PC-3 (cell line): ENCODE data around the gene TMEM121B. TPM values are rescaled to one million over a fixed set of nuclear protein-coding genes. Genes with fewer than 3 reads are reported as not detected.

Source experiments
- ATAC-seq: fragments of 200-7000 bp; cut with Tn5 transposase; 2 replicates; pipeline ENCODE4 v1.9.1; 2020; ENCODE audit warnings: mild to moderate bottlenecking, moderate library complexity
- BruUV-seq: library from RNA; stranded (reverse); fragments of 400-500 nt; replicated peaks from 2 replicates; lab custom pipeline; 2021; lab: Mats Ljungman, UMichigan
- CTCF ChIA-PET: fragments of 300-600 bp; sonication (Branson Sonifier 250); formaldehyde crosslinking; loops from one replicate; lab custom pipeline; 2022; ENCODE audit warnings: antibody characterized with exemption; lab: Charles Lee
- POLR2A ChIA-PET: fragments of 300-600 bp; sonication (Branson Sonifier 250); formaldehyde crosslinking; loops from one replicate; lab custom pipeline; 2022; ENCODE audit warnings: antibody characterized with exemption; ENCODE audit not compliant: unreplicated experiment; lab: Charles Lee
- DNase-seq: peaks from one replicate; pipeline ENCODE4 v3.0.0-alpha.2; 2015
- H2AFZ ChIP-seq: fragments of 300-600 bp; sonication (generic); 2 replicates; pipeline ENCODE4 v1.6.0; 2016; ENCODE audit warnings: antibody characterized with exemption, low read length
- H3F3A ChIP-seq: fragments of 300-600 bp; sonication (generic); one replicate; pipeline ENCODE4 v1.6.0; 2017; ENCODE audit warnings: antibody characterized with exemption, low read length, control low read depth, mild to moderate bottlenecking; ENCODE audit not compliant: unreplicated experiment
- H3K27ac ChIP-seq: fragments of 300-600 bp; sonication (generic); 2 replicates; pipeline ENCODE4 v1.5.1; 2016; ENCODE audit warnings: mild to moderate bottlenecking, low read length
- H3K27me3 ChIP-seq: fragments of 300-600 bp; sonication (generic); 2 replicates; pipeline ENCODE4 v1.6.1; 2016; ENCODE audit warnings: low read length, mixed read lengths
- H3K36me3 ChIP-seq: fragments of 300-600 bp; sonication (generic); 2 replicates; pipeline ENCODE4 v1.6.1; 2016; ENCODE audit warnings: low read depth, mixed run types, low read length, mixed read lengths
- H3K4me1 ChIP-seq: fragments of 300-600 bp; sonication (generic); 2 replicates; pipeline ENCODE4 v1.5.1; 2016; ENCODE audit warnings: low read length; ENCODE audit not compliant: insufficient read depth
- H3K4me2 ChIP-seq: fragments of 300-600 bp; sonication (generic); 2 replicates; pipeline ENCODE4 v1.6.0; 2016; ENCODE audit warnings: low read length
- H3K4me3 ChIP-seq: fragments of 300-600 bp; sonication (generic); 2 replicates; pipeline ENCODE4 v1.5.1; 2016; ENCODE audit warnings: mild to moderate bottlenecking, low read length, mixed read lengths
- H3K79me2 ChIP-seq: fragments of 300-600 bp; sonication (generic); 2 replicates; pipeline ENCODE4 v1.6.1; 2017; ENCODE audit warnings: low read length, mixed read lengths
- H3K9ac ChIP-seq: fragments of 300-600 bp; sonication (generic); 2 replicates; pipeline ENCODE4 v1.6.0; 2016; ENCODE audit warnings: mild to moderate bottlenecking, low read length
- H3K9me2 ChIP-seq: fragments of 300-600 bp; sonication (generic); replicated peaks from 2 replicates; pipeline ENCODE4 v1.6.1; 2016; ENCODE audit warnings: mixed run types, low read length, mixed read lengths
- H3K9me3 ChIP-seq: fragments of 300-600 bp; sonication (generic); 2 replicates; pipeline ENCODE4 v1.6.1; 2016; ENCODE audit warnings: low read length, mixed read lengths
- H4K20me1 ChIP-seq: fragments of 300-600 bp; sonication (generic); 2 replicates; pipeline ENCODE4 v1.6.1; 2016; ENCODE audit warnings: low read length, mixed read lengths
- CTCF ChIP-seq: fragments of 300-600 bp; sonication (generic); conservative IDR thresholded peaks from 2 replicates; pipeline ENCODE4 v1.5.1; 2017; ENCODE audit warnings: antibody characterized with exemption, low read depth, mild to moderate bottlenecking, low read length
- EZH2 ChIP-seq: fragments of 300-600 bp; sonication (generic); IDR thresholded peaks from one replicate; pipeline ENCODE4 v1.6.1; 2017; ENCODE audit warnings: antibody characterized with exemption, mild to moderate bottlenecking, low read length; ENCODE audit not compliant: unreplicated experiment
- EZH2phosphoT487 ChIP-seq: fragments of 300-600 bp; sonication (generic); IDR thresholded peaks from 2 replicates; pipeline ENCODE4 v1.6.1; 2018; ENCODE audit warnings: mild to moderate bottlenecking, antibody characterized with exemption, low read length, borderline replicate concordance
- intact Hi-C: fragments of 100-400 bp; cut with micrococcal nuclease; formaldehyde crosslinking; loops from 2 replicates; pipeline ENCODE4 v1.9.0; 2023
- total RNA-seq: library from RNA; depleted of rRNA; stranded (reverse); fragments of >200 nt; gene quantifications from 2 replicates; pipeline ENCODE4 v1.2.3, GENCODE V29; 2014

Gene TMEM121B
- total RNA-seq, 1 experiment from 2014 or later = 0.11 TPM

GRCh38 chr22:17140826-17141766, 19.9 kb upstream of the TMEM121B start:
- no peak overlapping the region for H3K27ac ChIP-seq
- H3K36me3 ChIP-seq = peaks cover 3% of the 10 kb centered on the region; the same call in 1 of the 2 replicates
- H4K20me1 ChIP-seq = no peaks in the 10 kb centered on the region
- H3K4me2 ChIP-seq = no peak overlapping the region
- CTCF ChIA-PET = no interaction called here
- no peaks in the 10 kb centered on the region for H3K4me1 ChIP-seq
- H3F3A ChIP-seq = no peaks in the 10 kb centered on the region
- intact Hi-C loops = no loop called here
- no peak overlapping the region for H3K9ac ChIP-seq
- H2AFZ ChIP-seq = no peak overlapping the region
- TF ChIP-seq EZH2 (no peak), EZH2phosphoT487 (no peak), CTCF (no peak)
- H3K27me3 ChIP-seq = no peaks in the 10 kb centered on the region
- no peaks in the 10 kb centered on the region for H3K79me2 ChIP-seq
- DNase-seq (no peak), ATAC-seq (no peak)
- BruUV-seq = no TSS peak
- H3K4me3 ChIP-seq = no peak overlapping the region
- H3K9me2 ChIP-seq = no peaks in the 10 kb centered on the region
- POLR2A ChIA-PET = interaction anchor here (0.7 kb wide), 1 partner anchor 24 kb away, joined by 3 read pairs; no protein-coding TSS in a partner anchor
- no peaks in the 10 kb centered on the region for H3K9me3 ChIP-seq

GRCh38 chr22:17140022-17140421, 18.9 kb upstream of the TMEM121B start:
- no peak overlapping the region for H3K9ac ChIP-seq
- no peaks in the 10 kb centered on the region for H3K79me2 ChIP-seq
- H2AFZ ChIP-seq = no peak overlapping the region
- no peak overlapping the region for H3K4me2 ChIP-seq
- H4K20me1 ChIP-seq = no peaks in the 10 kb centered on the region
- H3K4me3 ChIP-seq = no peak overlapping the region
- BruUV-seq = no TSS peak
- no peaks in the 10 kb centered on the region for H3K9me3 ChIP-seq
- H3K36me3 ChIP-seq = peaks cover 3% of the 10 kb centered on the region; the same call in 1 of the 2 replicates
- ChIA-PET CTCF (no interaction called here), POLR2A (interaction anchor here (0.7 kb wide), 1 partner anchor 23 kb away, joined by 3 read pairs; no protein-coding TSS in a partner anchor)
- no peak for TF ChIP-seq EZH2phosphoT487
- no peak for TF ChIP-seq CTCF
- TF ChIP-seq EZH2 = no peak
- no peaks in the 10 kb centered on the region for H3K4me1 ChIP-seq
- no peak for DNase-seq
- ATAC-seq = no peak
- intact Hi-C loops = no loop called here
- no peak overlapping the region for H3K27ac ChIP-seq
- H3K9me2 ChIP-seq = no peaks in the 10 kb centered on the region
- H3K27me3 ChIP-seq = no peaks in the 10 kb centered on the region
- H3F3A ChIP-seq = no peaks in the 10 kb centered on the region

GRCh38 chr22:17138513-17138912, 17.4 kb upstream of the TMEM121B start:
- Histone ChIP-seq H3K9ac (no peak overlapping the region), H4K20me1 (no peaks in the 10 kb centered on the region), H3K27ac (no peak overlapping the region), H3K27me3 (no peaks in the 10 kb centered on the region), H3F3A (no peaks in the 10 kb centered on the region), H3K36me3 (no peaks in the 10 kb centered on the region; the same call in 1 of the 2 replicates), H3K4me3 (no peak overlapping the region), H3K9me2 (no peaks in the 10 kb centered on the region), H3K4me2 (no peak overlapping the region), H3K79me2 (no peaks in the 10 kb centered on the region), H3K4me1 (no peaks in the 10 kb centered on the region), H3K9me3 (no peaks in the 10 kb centered on the region), H2AFZ (no peak overlapping the region)
- ChIA-PET CTCF (no interaction called here), POLR2A (no interaction called here)
- intact Hi-C loops = no loop called here
- ATAC-seq (no peak), DNase-seq (no peak)
- BruUV-seq = no TSS peak
- TF ChIP-seq EZH2phosphoT487 (no peak), EZH2 (no peak), CTCF (no peak)
